HG02623 (cell line): ENCODE results near the gene ATP12A.

ENCODE experiments used
- ATAC-seq: cut with Tn5 transposase; IDR thresholded peaks from one replicate; pipeline ENCODE4 v1.9.1; 2021; ENCODE audit warnings: moderate library complexity; ENCODE audit not compliant: unreplicated experiment

The ATP12A gene

DNA sequence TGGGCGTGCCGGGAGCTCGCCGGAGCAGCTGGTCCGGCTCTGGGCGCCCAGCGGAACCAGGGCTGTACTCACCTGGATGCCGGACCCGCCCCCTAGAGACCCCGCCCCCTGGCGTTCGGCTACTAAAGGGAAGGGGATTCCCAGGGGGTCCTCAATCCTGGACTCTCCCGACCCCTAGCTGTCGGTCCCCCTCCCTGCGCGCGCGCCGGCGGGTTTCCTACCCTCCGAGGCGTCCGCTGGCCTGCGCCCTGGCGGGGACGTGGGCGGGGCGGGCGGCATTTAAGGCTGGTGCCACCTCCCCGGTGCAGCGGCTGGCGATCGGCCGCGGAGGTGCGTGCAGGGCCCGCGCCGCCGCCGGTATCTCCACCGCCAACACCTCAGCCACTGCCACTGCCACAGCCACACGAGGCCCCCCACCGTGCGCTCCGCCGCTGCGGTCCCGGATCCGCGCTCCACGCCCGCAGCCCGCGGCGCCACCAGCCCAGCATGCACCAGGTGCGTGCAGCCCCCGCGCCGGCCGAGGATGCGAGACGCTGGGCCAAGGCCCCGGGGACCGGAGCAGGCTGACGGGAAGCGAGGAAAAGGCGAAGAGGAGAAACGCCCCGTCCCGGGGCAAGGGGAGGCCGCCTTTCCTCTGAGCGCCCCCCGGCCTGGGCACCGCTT lies at the start of gene ATP12A:
Gene ATP12A (plus strand): TSS at position 151 of the 663 bp plus-strand sequence. CDS start 336 bp downstream, at position 487.
- no peak for ATAC-seq

DNA sequence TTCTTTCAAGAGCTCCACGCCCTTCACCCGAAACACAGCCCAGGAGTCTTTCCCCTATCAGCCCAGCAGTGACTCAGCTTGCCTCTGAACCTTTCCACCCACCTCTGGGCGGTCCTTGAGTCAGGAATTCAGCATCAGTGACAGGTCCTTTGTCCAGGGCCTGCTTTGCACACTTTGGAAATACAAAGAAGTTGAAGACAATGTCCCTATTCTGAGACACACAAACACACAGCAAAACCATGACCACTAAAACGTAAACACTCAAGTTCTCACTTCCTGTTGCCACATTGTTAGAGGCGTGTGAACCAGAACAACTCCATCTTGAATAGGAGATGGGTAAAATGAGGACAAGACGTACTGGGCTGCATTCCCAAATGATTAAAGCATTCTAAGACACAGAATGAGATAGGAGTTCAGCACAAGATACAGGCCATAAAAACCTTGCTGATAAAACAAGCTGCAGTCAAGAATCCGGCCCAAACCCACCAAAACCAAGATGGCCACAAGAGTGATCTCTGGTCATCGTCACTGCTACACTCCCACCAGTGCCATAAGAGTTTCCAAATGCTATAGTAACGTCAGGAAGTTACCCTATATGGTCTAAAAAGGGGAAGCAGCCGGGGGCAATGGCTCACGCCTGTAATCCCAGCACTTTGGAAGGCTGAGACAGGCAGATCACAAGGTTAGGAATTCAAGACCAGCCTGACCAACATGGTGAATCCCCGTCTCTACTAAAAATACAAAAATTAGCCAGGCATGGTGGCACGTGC lies 49.2 kb upstream of the ATP12A start:
- no peak for ATAC-seq

DNA sequence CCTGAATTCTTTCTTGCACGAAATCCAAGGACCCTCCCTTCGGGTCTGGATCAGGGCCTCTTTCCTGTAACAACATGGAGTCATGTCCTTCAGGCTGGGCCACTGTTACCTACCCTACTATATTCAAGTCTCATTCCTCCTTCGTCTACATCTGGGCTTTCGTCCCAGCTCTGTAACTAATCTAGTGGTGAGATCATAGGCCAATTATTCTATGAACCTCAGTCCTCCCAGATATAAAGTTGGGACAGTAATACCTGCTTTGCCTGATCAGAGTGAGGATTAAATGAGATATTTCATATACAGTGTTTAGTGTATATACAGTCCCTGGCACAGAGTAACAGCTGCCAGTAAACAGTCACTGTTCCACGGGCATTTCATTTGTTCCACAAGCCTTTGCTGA lies 48.3 kb upstream of the ATP12A start:
- ATAC-seq, result no peak

DNA sequence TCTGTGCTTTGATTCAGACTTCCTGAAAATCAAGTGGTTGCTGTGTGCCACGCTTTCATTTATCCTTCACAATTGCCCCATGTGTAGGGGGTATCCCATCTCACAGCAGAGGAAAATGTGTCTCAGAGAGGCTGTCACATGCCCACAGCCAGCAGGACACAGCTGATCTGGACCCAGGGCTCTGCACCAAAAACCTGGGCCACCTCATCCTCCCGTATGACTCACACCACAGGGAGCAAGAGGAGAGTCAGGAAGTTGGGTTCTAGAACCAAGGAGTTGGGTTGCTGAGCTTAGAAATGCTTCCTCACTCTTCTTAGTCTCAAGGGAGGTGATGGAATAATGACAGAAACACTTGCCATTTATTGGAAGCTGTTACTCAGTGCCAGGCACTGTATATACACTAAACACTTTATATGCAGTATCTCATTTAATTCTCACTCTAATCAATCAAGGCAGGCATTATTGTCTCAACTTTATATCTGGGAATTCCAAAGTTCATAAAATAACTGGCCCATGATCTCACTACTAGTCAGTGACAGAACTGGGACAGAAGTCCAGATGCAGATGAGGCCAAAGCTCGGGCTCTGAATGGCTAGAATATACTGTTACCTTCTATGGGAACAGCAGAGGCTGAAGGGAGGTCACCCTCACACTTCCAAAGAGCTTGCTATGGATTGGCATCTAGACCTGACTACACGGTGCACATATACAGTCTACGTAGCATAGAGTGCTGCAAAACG lies 47.7 kb upstream of the ATP12A start:
- ATAC-seq, result no peak

DNA sequence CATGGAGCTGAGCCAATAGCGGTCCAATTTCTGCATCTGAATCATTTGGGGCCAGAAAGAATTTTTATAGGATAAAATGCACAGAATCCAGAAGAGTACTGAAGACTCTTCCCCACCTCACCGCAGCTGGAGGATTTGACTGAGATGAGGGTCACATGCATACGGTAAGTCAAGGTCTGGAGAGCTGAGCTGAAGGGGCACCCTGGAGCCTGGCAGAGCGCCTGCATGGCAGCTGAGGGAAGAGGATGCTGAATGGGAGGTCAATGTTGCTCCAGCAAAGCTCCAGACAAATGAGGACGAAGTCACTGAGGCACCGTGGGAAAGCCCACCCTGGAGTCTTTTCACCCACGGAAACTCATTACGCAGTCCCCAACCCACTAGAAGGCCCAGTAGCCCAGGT lies 43.4 kb upstream of the ATP12A start:
- no peak for ATAC-seq

DNA sequence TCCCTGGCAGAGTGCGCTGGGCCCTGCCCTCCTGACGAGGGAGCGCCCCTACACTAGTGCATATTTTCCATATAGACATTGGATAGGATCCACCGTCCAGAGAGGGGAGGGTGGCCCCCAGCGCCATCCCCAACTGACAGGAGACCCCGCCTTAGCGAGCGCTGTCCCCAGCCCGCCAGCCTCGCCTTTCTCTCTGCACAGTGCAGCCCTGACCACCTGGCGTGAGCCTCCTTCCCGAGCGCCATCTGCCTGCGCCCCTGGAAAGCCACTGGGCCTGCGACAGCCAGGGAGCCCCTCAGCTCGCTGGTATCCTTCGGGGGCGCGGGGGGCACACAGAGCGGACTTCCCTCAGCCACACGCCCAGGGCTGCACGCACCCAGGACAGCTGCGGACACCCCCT lies 42.1 kb upstream of the ATP12A start:
- no peak for ATAC-seq

DNA sequence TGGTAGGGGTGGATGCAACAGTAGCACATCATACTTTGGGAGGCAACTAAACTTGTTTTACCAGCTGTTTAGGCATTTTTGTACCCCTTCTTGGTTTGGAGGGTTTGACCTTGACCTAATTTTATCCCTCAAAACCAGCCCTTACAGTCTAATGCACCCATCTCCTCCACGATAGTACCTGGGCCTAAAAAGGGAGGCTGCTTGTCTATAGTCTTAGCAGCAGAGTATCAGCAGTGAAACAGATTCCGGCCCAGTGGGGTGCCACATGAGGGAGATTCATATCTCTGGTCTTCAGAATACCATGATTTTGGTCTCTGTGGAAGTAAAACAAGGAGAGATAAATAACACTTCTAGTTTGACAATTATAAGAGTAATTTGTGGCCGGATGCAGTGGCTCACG lies 39.5 kb upstream of the ATP12A start:
- ATAC-seq, result no peak

DNA sequence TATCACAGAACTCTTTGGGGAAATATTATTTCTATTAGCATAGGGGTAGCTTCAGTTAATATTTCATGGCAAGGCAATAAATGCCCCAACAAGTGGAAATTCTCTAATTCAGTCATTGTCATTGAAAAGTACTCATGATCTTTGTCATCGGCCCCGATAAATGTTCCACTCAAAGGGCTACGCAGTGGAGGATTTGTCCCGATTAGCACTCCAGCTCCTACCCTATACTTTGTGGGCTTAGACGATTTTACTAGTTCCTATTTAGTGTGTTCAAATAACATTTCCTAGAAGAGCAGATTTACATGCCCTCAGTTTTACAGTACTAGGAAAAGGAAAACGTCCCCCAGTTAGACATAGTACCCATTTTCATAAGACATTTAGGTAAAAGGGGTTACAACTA lies 38.0 kb upstream of the ATP12A start:
- ATAC-seq, result no peak

DNA sequence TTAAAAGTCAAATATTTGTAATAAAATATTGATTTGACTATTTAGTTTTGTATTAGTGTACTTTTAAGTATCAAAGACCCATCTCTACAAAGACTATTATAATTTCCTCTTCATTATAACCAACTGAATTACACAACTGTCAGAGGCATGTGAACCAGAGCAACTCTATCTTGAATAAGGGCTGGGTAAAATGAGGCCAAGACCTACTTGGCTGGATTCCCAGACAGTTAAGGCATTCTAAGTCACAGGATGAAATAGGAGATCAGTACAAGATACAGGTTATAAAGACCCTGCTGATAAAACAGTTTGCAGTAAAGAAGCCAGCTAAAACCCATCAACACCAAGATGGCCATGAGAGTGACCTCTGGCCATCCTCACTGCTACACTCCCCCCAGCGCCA lies 36.2 kb upstream of the ATP12A start:
- ATAC-seq, result no peak

DNA sequence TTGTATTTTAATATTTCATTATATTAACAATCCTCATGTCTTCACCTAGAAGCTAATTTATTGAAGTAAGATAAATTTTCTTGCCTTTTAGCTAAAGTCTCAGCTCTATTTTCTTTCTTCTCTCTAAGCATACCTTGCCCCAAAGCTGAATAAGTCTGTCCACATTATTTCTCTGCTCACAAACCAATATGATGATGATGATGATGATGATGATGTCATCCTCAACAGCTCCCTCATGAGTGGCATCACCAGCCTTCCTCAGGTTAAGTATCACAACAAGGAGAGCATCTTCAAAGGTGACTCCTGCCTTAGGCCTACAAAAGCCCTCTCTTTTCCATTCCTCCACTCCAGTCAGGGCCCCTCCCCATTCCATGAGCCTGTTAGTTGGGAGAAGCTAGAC lies 31.9 kb upstream of the ATP12A start:
- no peak for ATAC-seq

DNA sequence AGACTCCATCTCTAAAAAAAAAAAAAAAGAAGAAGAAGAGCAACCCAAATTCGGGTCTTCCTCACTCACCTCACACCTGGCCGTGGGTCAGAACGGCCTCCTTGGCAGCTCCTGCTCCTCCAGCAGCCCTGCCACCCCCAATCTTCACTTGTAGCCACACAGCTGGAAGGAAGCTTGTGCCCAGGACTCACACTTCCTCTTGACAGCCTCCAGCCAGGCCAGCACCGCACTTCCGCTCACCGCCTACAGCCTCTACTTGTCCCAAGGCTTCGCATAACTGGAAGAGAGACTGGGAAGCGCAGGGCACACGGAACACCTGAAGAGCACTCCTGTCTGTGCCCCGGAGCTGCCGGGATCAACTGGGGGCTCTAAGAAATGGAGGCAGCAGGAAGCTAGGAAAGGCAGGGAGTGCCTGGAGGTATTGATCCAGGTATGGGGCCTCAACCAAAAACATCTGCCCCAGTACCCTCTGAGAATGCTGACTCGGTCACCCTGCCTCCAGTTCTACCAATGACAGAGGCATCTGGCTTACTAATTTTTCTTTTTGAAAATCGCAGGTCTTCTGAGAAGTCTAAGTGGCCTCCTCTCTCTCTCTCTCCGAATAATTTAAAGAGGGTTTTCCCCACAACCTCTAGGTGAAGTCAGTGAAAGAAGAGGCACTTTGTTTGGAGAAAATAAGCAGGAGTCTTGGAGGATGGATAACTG lies 31.1 kb upstream of the ATP12A start:
- ATAC-seq, result no peak

DNA sequence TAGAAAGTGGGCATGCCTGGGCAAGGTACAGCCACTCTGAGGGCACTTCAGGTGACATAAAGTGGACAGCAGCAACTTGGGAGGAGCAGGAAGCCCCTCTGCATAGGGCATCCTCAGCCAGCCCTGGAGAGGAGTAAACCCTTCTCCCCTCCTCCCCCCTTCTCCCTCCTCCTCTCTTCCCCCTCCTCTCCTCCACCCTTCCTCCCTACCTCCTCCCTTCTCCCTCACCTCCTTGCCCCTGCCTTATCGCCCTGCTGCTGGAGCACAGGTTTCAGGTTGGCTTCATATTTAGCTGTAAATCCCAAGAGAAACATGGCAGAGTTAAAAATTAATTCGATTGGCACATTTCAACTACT lies 30.5 kb upstream of the ATP12A start:
- ATAC-seq, result no peak

DNA sequence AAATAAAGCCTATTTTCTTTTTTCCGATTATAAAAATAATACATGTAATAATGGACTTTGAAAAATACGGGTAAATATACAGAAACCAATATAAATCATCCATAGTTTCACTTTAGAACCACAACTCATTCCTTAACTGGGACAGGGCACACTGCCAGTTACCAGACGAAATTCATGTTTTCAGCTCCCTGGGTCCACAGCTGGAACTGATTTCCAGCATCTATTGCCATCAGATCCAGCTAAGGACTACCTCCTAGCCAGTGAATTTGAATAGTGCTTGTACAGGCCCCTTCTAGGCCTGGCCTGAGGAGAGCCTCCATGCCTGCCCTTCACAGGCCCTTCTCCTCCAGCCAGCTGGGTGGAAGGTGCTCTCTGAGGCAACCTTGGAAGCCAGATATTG lies 30.0 kb upstream of the ATP12A start:
- no peak for ATAC-seq

DNA sequence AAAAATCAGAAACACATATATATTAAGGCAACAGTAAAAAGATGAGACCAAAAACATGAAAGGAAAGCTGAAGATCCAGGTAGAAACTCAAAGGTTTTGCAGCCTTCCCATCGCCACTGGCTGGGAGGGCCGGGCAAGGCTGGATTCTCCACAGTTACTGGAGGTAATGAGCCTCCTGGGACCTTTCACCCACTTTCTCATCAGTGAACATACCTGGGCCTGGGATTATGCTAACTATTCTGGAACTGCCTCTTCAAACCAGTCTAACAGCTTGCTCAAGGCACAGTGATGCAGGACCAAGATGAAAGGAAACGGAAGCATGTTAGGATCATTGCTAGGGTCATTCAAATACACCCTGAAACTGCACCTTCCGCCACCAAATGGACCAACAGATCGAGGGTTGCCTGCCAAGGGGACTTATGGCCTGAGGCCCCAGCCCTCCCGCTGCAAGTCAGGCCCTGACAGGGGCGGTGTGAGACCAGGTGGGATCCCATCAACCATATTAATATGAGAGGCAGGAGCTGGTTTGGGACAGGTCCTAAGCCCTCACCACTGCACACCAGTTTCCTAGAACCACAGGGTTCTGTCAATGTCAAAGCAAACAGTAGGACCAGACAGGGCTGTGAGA lies 28.4 kb upstream of the ATP12A start:
- no peak for ATAC-seq

DNA sequence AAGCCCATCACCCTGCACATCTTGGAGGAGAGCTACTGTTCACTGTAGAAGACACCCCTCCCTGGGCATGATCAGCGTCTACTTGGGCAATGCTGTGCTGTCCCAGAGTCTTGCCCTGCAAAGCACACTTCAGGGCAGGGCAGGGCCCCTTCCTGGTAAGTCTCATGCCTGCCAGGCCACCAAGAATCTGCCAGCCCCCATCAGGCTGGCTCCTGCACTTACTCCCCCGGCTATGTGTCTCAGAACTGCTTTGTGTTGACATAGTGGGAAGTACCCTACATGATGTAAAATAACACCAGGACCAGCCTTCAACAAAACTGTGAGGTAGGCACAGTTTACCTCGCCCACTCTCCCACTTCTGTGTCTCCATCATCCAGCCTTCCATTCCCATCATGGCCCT lies 27.8 kb upstream of the ATP12A start:
- ATAC-seq, result no peak

DNA sequence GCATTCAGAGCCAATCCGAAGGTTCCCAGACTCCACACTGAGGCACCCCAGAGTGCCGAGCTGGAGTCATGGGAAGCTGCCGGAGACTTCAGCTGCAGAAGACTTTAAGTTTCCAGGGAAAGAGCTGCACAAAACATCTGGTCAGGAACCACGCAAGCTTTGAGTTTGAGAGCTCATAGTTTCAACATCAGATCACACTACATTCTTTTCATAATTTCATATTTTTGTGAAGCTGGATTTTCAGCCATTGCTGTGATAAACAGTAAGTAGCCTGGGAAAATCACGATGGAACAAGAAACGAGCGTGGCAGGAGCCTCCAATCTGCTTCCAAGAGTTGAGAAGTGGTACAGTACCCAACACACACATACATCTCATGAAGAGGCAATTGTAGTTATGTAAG lies 25.5 kb upstream of the ATP12A start:
- ATAC-seq, result no peak

DNA sequence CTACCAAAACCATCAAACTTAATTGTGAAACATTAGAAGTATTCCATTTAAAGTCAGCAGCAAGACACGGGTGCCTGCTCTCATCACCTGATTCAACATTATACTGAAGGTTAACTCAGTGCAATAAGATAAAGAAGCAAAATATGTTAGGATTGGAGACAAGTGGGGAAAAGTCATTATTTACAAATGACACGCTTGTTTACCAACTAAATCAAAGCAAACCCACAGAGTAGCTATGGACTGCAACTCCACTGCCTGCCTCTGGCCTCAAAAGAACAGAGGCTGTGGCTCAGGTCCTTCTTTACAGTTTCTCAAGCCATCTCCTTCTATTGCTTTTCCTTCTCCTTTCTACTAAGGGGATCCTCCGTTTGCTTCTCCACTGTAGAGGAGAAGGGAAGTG lies 21.0 kb upstream of the ATP12A start:
- ATAC-seq, result no peak

DNA sequence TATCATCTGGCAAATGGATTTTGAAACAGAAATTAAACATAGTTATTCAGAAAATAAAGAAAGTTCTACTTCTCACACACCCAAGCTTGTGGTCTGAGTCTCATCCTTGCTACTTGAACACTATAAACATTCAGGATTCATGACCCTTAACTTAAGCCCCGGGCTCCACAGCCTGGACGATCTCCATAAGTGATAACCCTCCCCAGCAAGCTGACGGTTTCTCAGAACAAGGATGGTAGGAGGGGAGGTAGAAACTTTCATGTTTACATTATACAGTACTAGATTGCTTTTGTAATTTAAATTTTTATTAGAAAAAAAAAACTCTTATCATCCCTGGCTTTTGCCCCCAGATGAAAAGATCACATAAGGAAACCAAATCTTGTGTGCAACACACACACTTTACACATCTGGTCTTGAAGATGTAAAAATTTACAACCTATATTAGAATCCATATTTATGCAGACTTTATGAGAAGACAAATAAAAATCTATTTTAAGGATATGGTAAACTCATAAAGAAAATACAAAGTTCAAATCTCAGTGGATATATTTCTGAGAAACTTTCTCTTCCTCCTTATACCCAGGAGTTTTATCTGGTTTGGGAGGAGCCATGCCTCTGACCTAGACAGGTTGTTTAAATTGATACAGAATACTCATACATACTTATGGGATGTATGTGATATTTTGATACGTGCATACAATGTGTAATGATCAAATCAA lies 20.0 kb upstream of the ATP12A start:
- ATAC-seq, result no peak

DNA sequence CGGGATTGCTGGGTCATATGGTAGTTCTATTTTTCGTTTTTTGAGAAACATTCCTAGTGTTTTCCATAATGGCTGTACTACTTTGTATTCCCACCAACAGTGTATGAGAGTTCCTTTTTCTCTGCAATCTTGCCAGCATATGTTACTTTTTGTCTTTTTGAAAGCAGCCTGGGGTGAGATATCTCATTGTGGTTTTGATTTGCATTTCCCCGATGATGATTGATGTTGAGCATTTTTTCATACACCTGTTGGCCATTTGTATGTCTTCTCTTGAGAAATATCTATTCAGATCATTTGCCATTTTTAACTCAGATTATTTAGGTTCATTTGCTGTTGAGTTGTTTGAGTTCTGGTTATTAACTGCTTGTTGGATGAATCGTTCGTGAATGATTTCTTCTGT lies 18.5 kb upstream of the ATP12A start:
- ATAC-seq, result no peak
